NCI-H82 (cell line): ENCODE results near the gene C8G.
A peak's percentile ranks its signal among the peaks of the same experiment; 100 is the strongest.

ENCODE experiments used
- DNase-seq: peaks from one replicate; lab custom pipeline; 2025; lab: John Stamatoyannopoulos, UW

Gene C8G

GRCh38 chr9:136941231-136942111, 3.6 kb upstream of the C8G start:
- DNase-seq = no peak

GRCh38 chr9:136942112-136942880, 2.7 kb upstream of the C8G start:
- DNase-seq = no peak

GRCh38 chr9:136942881-136943230, 2.2 kb upstream of the C8G start:
- no peak for DNase-seq

GRCh38 chr9:136943291-136944211, 1.5 kb upstream of the C8G start:
- peak; percentile 49 for DNase-seq

GRCh38 chr9:136944212-136944518, 878 bp upstream of the C8G start:
- DNase-seq = no peak

GRCh38 chr9:136945333-136946227, 537 bp downstream of the C8G start:
- no peak for DNase-seq

- no peak for DNase-seq
Observed at GRCh38 chr9:136946228-136947027, 1.4 kb downstream of the C8G start.

- no peak for DNase-seq
Observed at GRCh38 chr9:136947028-136947891, 2.2 kb downstream of the C8G start.

- peak; percentile 60 for DNase-seq
Observed at GRCh38 chr9:136947955-136948510, 3.0 kb downstream of the C8G start.

GRCh38 chr9:136949239-136949816, 4.3 kb downstream of the C8G start:
- no peak for DNase-seq

- DNase-seq = peak; percentile 95
Observed at GRCh38 chr9:136949817-136950655, 5.0 kb downstream of the C8G start.

- no peak for DNase-seq
Observed at GRCh38 chr9:136950656-136951276, 5.7 kb downstream of the C8G start.

GRCh38 chr9:136951541-136952320, 6.7 kb downstream of the C8G start, which contains the start of gene LCN12:
Gene LCN12 (plus strand): TSS chr9:136952273. CDS start chr9:136952328, 55 bp downstream.
- no peak for DNase-seq

GRCh38 chr9:136952321-136952850, 7.3 kb downstream of the C8G start:
- no peak for DNase-seq

GRCh38 chr9:136952876-136953770, 8.1 kb downstream of the C8G start:
- no peak for DNase-seq
